Ascending aorta (tissue), 2 donors: Measurements from ENCODE around the gene CFAP45. TPM values are rescaled to one million over a fixed set of nuclear protein-coding genes. Genes with fewer than 3 reads are reported as not detected.

Experiments
- DNase-seq, 2 donors: peaks; one replicate each; pipeline ENCODE4 v3.0.0-alpha.2; 2019; ENCODE audit warnings: low spot score in 2 of 2
- H3K27ac ChIP-seq, 2 donors: fragments of 200-600 bp; sonication (generic); one replicate each; pipeline ENCODE4 v1.5.1; 2016 to 2017; ENCODE audit warnings: mild to moderate bottlenecking in 1 of 2
- H3K27me3 ChIP-seq: fragments of 200-600 bp; sonication (generic); one replicate; pipeline ENCODE4 v1.5.1; 2017
- H3K36me3 ChIP-seq, 2 donors: fragments of 200-600 bp; sonication (generic); one replicate each; pipeline ENCODE4 v1.5.1; 2016
- H3K4me1 ChIP-seq, 2 donors: fragments of 200-600 bp; sonication (generic); one replicate each; pipeline ENCODE4 v1.5.1; 2016 to 2017; ENCODE audit warnings: mild to moderate bottlenecking in 1 of 2
- H3K4me3 ChIP-seq, 2 donors: fragments of 200-600 bp; sonication (generic); one replicate each; pipeline ENCODE4 v1.5.1; 2016 to 2017; ENCODE audit warnings: mild to moderate bottlenecking in 1 of 2
- H3K9me3 ChIP-seq, 2 donors: fragments of 200-600 bp; sonication (generic); one replicate each; pipeline ENCODE4 v1.5.1; 2016
- CTCF ChIP-seq, 3 experiments: fragments of 200-600 bp in 2 of 3; fragments of 450-650 bp in 1 of 3; sonication (generic) in 2 of 3; IDR thresholded peaks; one replicate each; pipeline ENCODE4 v1.5.1; 2016 to 2019; ENCODE audit warnings: antibody characterized with exemption in 3 of 3, mild to moderate bottlenecking in 1 of 3, moderate library complexity in 1 of 3
- intact Hi-C: fragments of 100-400 bp; cut with DNase I; formaldehyde crosslinking; loops from one replicate; pipeline ENCODE4 v1.15.1; 2023
- total RNA-seq: library from RNA; depleted of rRNA; stranded (reverse); fragments of >200 nt; gene quantifications from one replicate; pipeline ENCODE4 v1.1.0, GENCODE V29; 2016

CFAP45 gene
- total RNA-seq, 1 donor from 2014 or later: not detected

- Histone ChIP-seq H3K27ac (peak overlapping the region; percentile 96 to 98), H3K36me3 (peaks cover 27 to 31% of the 10 kb centered on the region in 2 donors), H3K4me3 (peak overlapping the region; percentile 74 to 83), H3K27me3 (no peaks in the 10 kb centered on the region), H3K4me1 (peaks cover 6 to 25% of the 10 kb centered on the region in 2 donors), H3K9me3 (no peaks in the 10 kb centered on the region)
- TF ChIP-seq CTCF (IDR thresholded peaks at IDR 0.05): no peak
- intact Hi-C loops: loop anchor here (5.0 to 10.0 kb wide), 6 partner anchors 175 to 1908 kb away; partner anchors contain the start of genes COPA, DCAF8, IGSF8 and NCSTN
- DNase-seq: peak in 1 of 2 donors; percentile 82
Observed at GRCh38 chr1:159922511-159923202, 22.7 kb upstream of the CFAP45 start.

GRCh38 chr1:159921700-159922504, 21.9 kb upstream of the CFAP45 start:
- no peaks in the 10 kb centered on the region for H3K9me3 ChIP-seq
- H3K27ac ChIP-seq: peak overlapping the region; percentile 96 to 98
- peaks cover 6 to 28% of the 10 kb centered on the region in 2 donors for H3K4me1 ChIP-seq
- peaks cover 30 to 39% of the 10 kb centered on the region in 2 donors for H3K36me3 ChIP-seq
- peak overlapping the region; percentile 74 to 83 for H3K4me3 ChIP-seq
- intact Hi-C loops: loop anchor here (5.0 to 10.0 kb wide), 6 partner anchors 175 to 1907 kb away; partner anchors contain the start of genes COPA, DCAF8, IGSF8 and NCSTN
- H3K27me3 ChIP-seq: no peaks in the 10 kb centered on the region
- peak in 1 of 2 donors; percentile 71 for DNase-seq
- TF ChIP-seq CTCF (IDR thresholded peaks at IDR 0.05): no peak

GRCh38 chr1:159921251-159921650, 21.3 kb upstream of the CFAP45 start:
- TF ChIP-seq CTCF (IDR thresholded peaks at IDR 0.05): no peak
- Histone ChIP-seq H3K4me1 (peaks cover 6 to 33% of the 10 kb centered on the region in 2 donors), H3K9me3 (no peaks in the 10 kb centered on the region), H3K27me3 (no peaks in the 10 kb centered on the region), H3K27ac (peak overlapping the region; percentile 96 to 98), H3K4me3 (peak overlapping the region in 1 of 2 donors; percentile 83), H3K36me3 (peaks cover 30 to 42% of the 10 kb centered on the region in 2 donors)
- intact Hi-C loops: loop anchor here (5.0 to 10.0 kb wide), 6 partner anchors 176 to 1906 kb away; partner anchors contain the start of genes COPA, DCAF8, IGSF8 and NCSTN
- DNase-seq: no peak

DNA sequence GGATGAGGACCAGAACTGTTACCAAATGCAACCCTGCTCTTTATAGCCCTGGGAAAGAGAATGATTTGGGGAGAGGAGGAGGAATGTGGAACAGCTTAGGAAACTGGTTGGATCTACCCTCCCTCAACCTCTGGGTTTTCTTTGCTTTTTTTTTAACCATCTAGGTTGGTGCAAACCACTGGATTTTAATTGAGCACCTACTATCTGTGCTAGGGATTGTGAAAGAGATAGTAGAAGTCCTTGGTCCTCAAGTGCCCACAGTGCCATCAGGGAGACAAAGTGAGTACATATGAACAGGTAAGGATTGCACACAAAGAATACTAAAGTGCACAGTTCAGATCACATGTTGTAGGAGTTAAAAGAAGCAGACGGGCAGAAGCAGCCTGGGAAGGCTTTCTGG, 20.7 kb upstream of the CFAP45 start:
- Histone ChIP-seq H3K4me3 (no peak overlapping the region), H3K36me3 (peaks cover 30 to 46% of the 10 kb centered on the region in 2 donors), H3K9me3 (no peaks in the 10 kb centered on the region), H3K27ac (peak overlapping the region in 1 of 2 donors; percentile 96), H3K27me3 (no peaks in the 10 kb centered on the region), H3K4me1 (peaks cover 6 to 31% of the 10 kb centered on the region in 2 donors)
- intact Hi-C loops: loop anchor here (5.0 to 10.0 kb wide), 6 partner anchors 177 to 1906 kb away; partner anchors contain the start of genes COPA, DCAF8, IGSF8 and NCSTN
- no peak for TF ChIP-seq CTCF (IDR thresholded peaks at IDR 0.05)
- DNase-seq: no peak

DNA sequence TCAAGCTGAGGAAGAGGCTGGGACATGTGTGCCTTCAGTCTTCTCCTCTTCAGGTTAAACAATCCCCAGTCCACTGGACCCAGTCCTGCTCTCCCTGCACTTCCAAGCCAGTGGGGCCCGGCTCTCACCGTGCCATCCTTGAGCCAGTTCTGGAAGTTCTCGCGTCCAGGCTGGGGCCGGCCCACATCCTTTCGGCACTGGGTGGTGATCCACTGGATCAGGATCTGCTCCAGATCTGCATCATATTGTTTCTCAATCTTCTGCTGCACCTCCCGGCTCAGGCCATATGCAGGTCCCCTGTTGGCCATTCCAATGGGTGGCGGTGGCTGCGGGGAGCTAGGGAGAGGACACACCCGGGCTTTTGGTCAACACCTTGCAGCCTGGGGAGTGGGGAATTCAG, 20.2 kb upstream of the CFAP45 start:
- peak overlapping the region; percentile 5 to 96 for H3K27ac ChIP-seq

More for the DNA sequence above, 20.2 kb upstream of the CFAP45 start:
- DNase-seq: no peak
- no peaks in the 10 kb centered on the region for H3K9me3 ChIP-seq
- intact Hi-C loops: loop anchor here (5.0 to 10.0 kb wide), 6 partner anchors 177 to 1905 kb away; partner anchors contain the start of genes COPA, DCAF8, IGSF8 and NCSTN
- H3K4me1 ChIP-seq: peaks cover 6 to 31% of the 10 kb centered on the region in 2 donors
- TF ChIP-seq CTCF (IDR thresholded peaks at IDR 0.05): no peak
- H3K36me3 ChIP-seq: peaks cover 30 to 46% of the 10 kb centered on the region in 2 donors
- no peak overlapping the region for H3K4me3 ChIP-seq
- H3K27me3 ChIP-seq: no peaks in the 10 kb centered on the region
